Vagina (tissue), 2 donors: ENCODE results near the gene PIP5KL1.

ENCODE experiments used
- CTCF ChIP-seq, 3 experiments: fragments of 450-650 bp in 2 of 3; fragments of 200-600 bp in 1 of 3; sonication (generic) in 1 of 3; IDR thresholded peaks; one replicate each; pipeline ENCODE4 v1.5.1; 2017 to 2019; ENCODE audit warnings: antibody characterized with exemption in 3 of 3, mild to moderate bottlenecking in 2 of 3, moderate library complexity in 2 of 3
- POLR2AphosphoS5 ChIP-seq, 2 donors: sonication (generic); formaldehyde crosslinking; IDR thresholded peaks; one replicate each; pipeline ENCODE4 v1.9.0; 2017; ENCODE audit warnings: antibody characterized with exemption in 2 of 2, mild to moderate bottlenecking in 2 of 2, low read depth in 1 of 2; ENCODE audit not compliant: insufficient read depth in 1 of 2

GRCh38 chr9:127953768-127954505, 23.4 kb upstream of the PIP5KL1 start:
- TF ChIP-seq CTCF (IDR thresholded peaks at IDR 0.05) (no peak), POLR2AphosphoS5 (IDR thresholded peaks at IDR 0.05; ENCODE audit: insufficient read depth in 1 of 2, low read depth in 1 of 2) (no peak)
